Liver (tissue), 9 donors: Measurements from ENCODE around the gene STX19. TPM values are rescaled to one million over a fixed set of nuclear protein-coding genes. Genes with fewer than 3 reads are reported as not detected.

Experiments used
- DNase-seq: peaks from one replicate; pipeline ENCODE4 v3.0.0-alpha.2; 2017; ENCODE audit warnings: low spot score
- H3K27ac ChIP-seq, 2 donors: one replicate each; pipeline ENCODE4 v1.7.0; 2013; ENCODE audit warnings: inconsistent platforms in 2 of 2, low read length in 2 of 2, control low read depth in 1 of 2, low read depth in 1 of 2, mild to moderate bottlenecking in 1 of 2
- H3K27me3 ChIP-seq, 4 donors: one replicate each; pipeline versions ENCODE4 v1.6.1 to v1.7.0; 2013; ENCODE audit warnings: low read length in 3 of 4, inconsistent platforms in 1 of 4, mild to moderate bottlenecking in 1 of 4, moderate library complexity in 1 of 4; ENCODE audit not compliant: control insufficient read depth in 4 of 4, insufficient read depth in 4 of 4
- H3K36me3 ChIP-seq, 4 donors: one replicate each; pipeline versions ENCODE4 v1.6.1 to v1.7.0; 2013; ENCODE audit warnings: low read length in 3 of 4, mild to moderate bottlenecking in 3 of 4, low read depth in 1 of 4, moderate library complexity in 1 of 4; ENCODE audit not compliant: control insufficient read depth in 4 of 4, insufficient read depth in 3 of 4
- H3K4me1 ChIP-seq, 4 donors: one replicate each; pipeline versions ENCODE4 v1.6.1 to v1.7.0; 2013; ENCODE audit warnings: low read length in 3 of 4, mild to moderate bottlenecking in 3 of 4, moderate library complexity in 1 of 4; ENCODE audit not compliant: control insufficient read depth in 4 of 4, insufficient read depth in 4 of 4
- H3K4me3 ChIP-seq, 3 donors: one replicate each; pipeline versions ENCODE4 v1.6.1 to v1.7.0; 2013; ENCODE audit warnings: low read length in 3 of 3, control low read depth in 1 of 3, low read depth in 1 of 3, mild to moderate bottlenecking in 1 of 3
- H3K9ac ChIP-seq, 2 donors: one replicate each; pipeline ENCODE4 v1.7.0; 2013; ENCODE audit warnings: low read length in 2 of 2, mild to moderate bottlenecking in 2 of 2, moderate library complexity in 2 of 2, control low read depth in 1 of 2, low read depth in 1 of 2
- H3K9me3 ChIP-seq, 4 donors: one replicate each; pipeline versions ENCODE4 v1.6.1 to v1.7.0; 2013; ENCODE audit warnings: low read length in 3 of 4; ENCODE audit not compliant: control insufficient read depth in 4 of 4
- ATF3 ChIP-seq: IDR thresholded peaks from 2 replicates; pipeline ENCODE4 v1.6.1; 2016; ENCODE audit warnings: antibody characterized with exemption
- CTCF ChIP-seq: fragments of 150-350 bp; IDR thresholded peaks from 2 replicates; pipeline ENCODE4 v1.5.1; 2017; ENCODE audit warnings: improper control_type of control experiment, low read depth, low read length; ENCODE audit not compliant: missing input control
- FOXA1 ChIP-seq: IDR thresholded peaks from 2 replicates; pipeline ENCODE4 v1.6.1; 2016; ENCODE audit warnings: antibody characterized with exemption
- GABPA ChIP-seq, 2 donors: IDR thresholded peaks in 1 of 2; conservative IDR thresholded peaks in 1 of 2; 2 replicates each; pipeline ENCODE4 v1.6.1; 2016; ENCODE audit warnings: antibody characterized with exemption in 2 of 2, mild to moderate bottlenecking in 1 of 2, moderate library complexity in 1 of 2
- HNF4A ChIP-seq, 2 donors: conservative IDR thresholded peaks; 2 replicates each; pipeline ENCODE4 v1.6.1; 2016; ENCODE audit warnings: antibody characterized with exemption in 2 of 2, mild to moderate bottlenecking in 2 of 2
- HNF4G ChIP-seq: IDR thresholded peaks from 2 replicates; pipeline ENCODE4 v1.6.1; 2016; ENCODE audit warnings: antibody characterized with exemption
- JUND ChIP-seq, 2 donors: IDR thresholded peaks; 2 replicates each; pipeline ENCODE4 v1.6.1; 2016; ENCODE audit warnings: antibody characterized with exemption in 2 of 2
- MAX ChIP-seq: IDR thresholded peaks from 2 replicates; pipeline ENCODE4 v1.6.1; 2016; ENCODE audit warnings: antibody characterized with exemption
- RAD21 ChIP-seq, 2 donors: IDR thresholded peaks; 2 replicates each; pipeline ENCODE4 v1.6.1; 2016; ENCODE audit warnings: antibody characterized with exemption in 2 of 2, mild to moderate bottlenecking in 2 of 2
- REST ChIP-seq: IDR thresholded peaks from 2 replicates; pipeline ENCODE4 v1.6.1; 2016; ENCODE audit warnings: antibody characterized with exemption, mild to moderate bottlenecking
- RXRA ChIP-seq, 2 donors: IDR thresholded peaks; 2 replicates each; pipeline ENCODE4 v1.6.1; 2017 to 2018; ENCODE audit warnings: antibody characterized with exemption in 2 of 2, mild to moderate bottlenecking in 1 of 2
- SP1 ChIP-seq: IDR thresholded peaks from 2 replicates; pipeline ENCODE4 v1.6.1; 2018; ENCODE audit warnings: antibody characterized with exemption, mild to moderate bottlenecking
- YY1 ChIP-seq: IDR thresholded peaks from 2 replicates; pipeline ENCODE4 v1.6.1; 2016; ENCODE audit warnings: antibody characterized with exemption, mild to moderate bottlenecking
- ZBTB33 ChIP-seq: IDR thresholded peaks from 2 replicates; pipeline ENCODE4 v1.6.1; 2016; ENCODE audit warnings: antibody characterized with exemption
- WGBS: extraction: QIAGEN DNeasy Blood & Tissue Kit; methylation state at CpG from one replicate; pipeline ENCODE4 v1.1.7; 2013; 5-methylcytosine and 5-hydroxymethylcytosine counted together
- polyA plus RNA-seq, 2 donors: library from polyadenylated mRNA; stranded (reverse) in 1 of 2; unstranded in 1 of 2; fragments of 200-250 nt in 1 of 2; fragments of >200 nt in 1 of 2; fragmentation: Nextera tagmentation in 1 of 2; extraction: Ambion mirVana in 1 of 2; gene quantifications; one replicate each; pipeline versions ENCODE4 v1.2.1 to v1.2.3, GENCODE V29; 2013 to 2015
- total RNA-seq, 2 donors: library from RNA; depleted of rRNA; stranded (reverse); fragments of >200 nt; gene quantifications; one replicate each; pipeline ENCODE4 v1.2.3, GENCODE V29; 2014
- donor health status: healthy.
- donor health status: healthy.
- donor health status: healthy.
- donor health status: healthy.
- donor health status: healthy.

Gene STX19
- total and polyA plus RNA-seq, 4 donors: 0.18 TPM; not detected in 3

- no peak overlapping the region for H3K4me3 ChIP-seq
- no peaks in the 10 kb centered on the region for H3K36me3 ChIP-seq
- TF ChIP-seq YY1: no peak
- no peak for TF ChIP-seq SP1
- TF ChIP-seq HNF4G: no peak
- TF ChIP-seq FOXA1: no peak
- TF ChIP-seq HNF4A (conservative IDR thresholded peaks at IDR 0.05): no peak
- TF ChIP-seq MAX: no peak
- no peak for TF ChIP-seq RAD21 (IDR thresholded peaks at IDR 0.05)
- no peak for TF ChIP-seq ZBTB33
- WGBS: 97% methylated on average over 2 of the region's 2 CpGs
- DNase-seq: no peak
- H3K9ac ChIP-seq: no peak overlapping the region
- peaks cover 0 to 11% (median 5%) of the 10 kb centered on the region in 4 donors for H3K4me1 ChIP-seq
- no peaks in the 10 kb centered on the region for H3K9me3 ChIP-seq
- no peaks in the 10 kb centered on the region for H3K27me3 ChIP-seq
- H3K27ac ChIP-seq: no peak overlapping the region
These were observed 18.8 kb downstream of the STX19 start for GRCh38 chr3:94009608-94010007.

GRCh38 chr3:94008253-94008652, 20.1 kb downstream of the STX19 start:
- TF ChIP-seq ATF3 (no peak), RXRA (IDR thresholded peaks at IDR 0.05) (no peak)
- 39% methylated on average over 2 of the region's 2 CpGs for WGBS
- Histone ChIP-seq H3K27ac (no peak overlapping the region), H3K9me3 (no peaks in the 10 kb centered on the region), H3K9ac (no peak overlapping the region), H3K4me1 (peaks cover 0 to 11% (median 5%) of the 10 kb centered on the region in 4 donors), H3K4me3 (no peak overlapping the region), H3K27me3 (no peaks in the 10 kb centered on the region), H3K36me3 (no peaks in the 10 kb centered on the region)
- DNase-seq: no peak

GRCh38 chr3:94004301-94004910, 24.0 kb downstream of the STX19 start:
- no peaks in the 10 kb centered on the region for H3K36me3 ChIP-seq
- no peaks in the 10 kb centered on the region for H3K9me3 ChIP-seq
- WGBS: under 1% methylated on average over 4 of the region's 4 CpGs
- TF ChIP-seq JUND (IDR thresholded peaks at IDR 0.05): no peak
- peak; percentile 72 for TF ChIP-seq CTCF
- TF ChIP-seq REST: no peak
- TF ChIP-seq GABPA (IDR thresholded peaks at IDR 0.05 in 1 of 2, conservative IDR thresholded peaks at IDR 0.05 in 1 of 2): no peak
- peak; percentile 94 to 95 for TF ChIP-seq RAD21 (IDR thresholded peaks at IDR 0.05)
- TF ChIP-seq SP1: peak; percentile 45
- no peak for TF ChIP-seq ZBTB33
- peak; percentile 8 for TF ChIP-seq YY1
- TF ChIP-seq ATF3: no peak
- TF ChIP-seq HNF4A (conservative IDR thresholded peaks at IDR 0.05): peak; percentile 22 to 44
- DNase-seq: no peak
- peak overlapping the region; percentile 52 to 76 for H3K9ac ChIP-seq
- no peaks in the 10 kb centered on the region for H3K27me3 ChIP-seq
- no peak overlapping the region for H3K27ac ChIP-seq
- peaks cover 0 to 11% (median 5%) of the 10 kb centered on the region in 4 donors for H3K4me1 ChIP-seq
- H3K4me3 ChIP-seq: peak overlapping the region in 2 of 3 donors; percentile 28 to 48
